ENCODE measurements around the gene ATXN7L1.

GRCh38 chr7:105677817-105678573, 198.4 kb downstream of the ATXN7L1 start:
- TF ChIP-seq CTCF (IDR thresholded peaks at IDR 0.05): no peak
- TF ChIP-seq POLR2A (IDR thresholded peaks at IDR 0.05): no peak
